B cell (primary cell): ENCODE data around the gene C2orf92. TPM values are rescaled to one million over a fixed set of nuclear protein-coding genes. Genes with fewer than 3 reads are reported as not detected.

Experiments used
- ATAC-seq: fragments of 200-7000 bp; cut with Tn5 transposase; one replicate; pipeline ENCODE4 v1.10.0; 2021; ENCODE audit warnings: low read depth, mild to moderate bottlenecking, moderate number of reproducible peaks, moderate library complexity
- CTCF ChIA-PET: fragments of 350-600 bp; sonication (Branson Sonifier 250); formaldehyde crosslinking; loops from one replicate; lab custom pipeline; 2021; ENCODE audit warnings: antibody characterized with exemption, inconsistent platforms; lab: Charles Lee
- POLR2A ChIA-PET: fragments of 350-600 bp; sonication (Branson Sonifier 250); formaldehyde crosslinking; loops from one replicate; lab custom pipeline; 2021; ENCODE audit warnings: antibody characterized with exemption; lab: Charles Lee
- DNase-seq: peaks from one replicate; pipeline ENCODE4 v3.0.0; 2013
- H2AFZ ChIP-seq: 2 replicates; pipeline ENCODE4 v1.6.1; 2012; ENCODE audit warnings: mild to moderate bottlenecking, low read depth, low read length; ENCODE audit not compliant: insufficient read depth, poor library complexity, severe bottlenecking
- H3K27ac ChIP-seq, 2 donors: 1 replicate in 1 of 2; 2 replicates in 1 of 2; pipeline ENCODE4 v1.5.1; 2012 to 2013; ENCODE audit warnings: low read length in 2 of 2, mild to moderate bottlenecking in 2 of 2, moderate library complexity in 1 of 2
- H3K27me3 ChIP-seq, 4 experiments: fragments of 200-600 bp in 1 of 4; sonication (generic) in 1 of 4; replicated peaks in 1 of 4; 1 replicate in 2 of 4; 2 replicates in 2 of 4; pipeline versions ENCODE4 v1.6.1 to v1.7.0; 2013 to 2016; ENCODE audit warnings: low read length in 3 of 4, mild to moderate bottlenecking in 2 of 4, mixed read lengths in 1 of 4, moderate library complexity in 1 of 4; ENCODE audit not compliant: insufficient read depth in 4 of 4, control insufficient read depth in 3 of 4; ENCODE audit errors: control extremely low read depth in 1 of 4
- H3K36me3 ChIP-seq, 2 experiments: replicated peaks in 1 of 2; 1 replicate in 1 of 2; 2 replicates in 1 of 2; pipeline versions ENCODE4 v1.6.1 to v1.7.1; 2013; ENCODE audit warnings: low read length in 1 of 2; ENCODE audit not compliant: insufficient read depth in 2 of 2, control insufficient read depth in 1 of 2; ENCODE audit errors: control extremely low read depth in 1 of 2, extremely low read depth in 1 of 2
- H3K4me1 ChIP-seq, 2 donors: fragments of 200-600 bp in 1 of 2; sonication (generic) in 1 of 2; 1 replicate in 1 of 2; 2 replicates in 1 of 2; pipeline versions ENCODE4 v1.5.1 to v1.6.1; 2013 to 2017; ENCODE audit warnings: low read length in 2 of 2; ENCODE audit not compliant: control insufficient read depth in 2 of 2, insufficient read depth in 2 of 2
- H3K4me2 ChIP-seq: replicated peaks from 2 replicates; pipeline ENCODE3; 2012; ENCODE audit warnings: mild to moderate bottlenecking, low read depth, low read length; ENCODE audit not compliant: poor library complexity, severe bottlenecking
- H3K4me3 ChIP-seq, 5 experiments: fragments of 200-600 bp in 1 of 5; sonication (generic) in 1 of 5; 1 replicate in 3 of 5; 2 replicates in 2 of 5; pipeline versions ENCODE4 v1.5.1 to v1.7.0; 2011 to 2016; ENCODE audit warnings: low read length in 4 of 5, mild to moderate bottlenecking in 4 of 5, low read depth in 2 of 5, control low read depth in 1 of 5, moderate library complexity in 1 of 5; ENCODE audit not compliant: insufficient read depth in 1 of 5; ENCODE audit errors: control extremely low read depth in 1 of 5, extremely low read depth in 1 of 5
- H3K79me2 ChIP-seq: fragments of 200-600 bp; sonication (generic); one replicate; pipeline ENCODE4 v1.6.0; 2016; ENCODE audit warnings: low read length; ENCODE audit not compliant: control insufficient read depth, insufficient read depth
- H3K9ac ChIP-seq: fragments of 200-600 bp; sonication (generic); 2 replicates; pipeline ENCODE4 v1.6.1; 2017; ENCODE audit warnings: mild to moderate bottlenecking, low read length, moderate library complexity
- H3K9me3 ChIP-seq, 3 donors: one replicate each; pipeline versions ENCODE4 v1.6.1 to v1.7.1; 2013; ENCODE audit warnings: low read length in 2 of 3; ENCODE audit not compliant: control insufficient read depth in 2 of 3, insufficient read depth in 1 of 3; ENCODE audit errors: control extremely low read depth in 1 of 3
- H4K20me1 ChIP-seq: 2 replicates; pipeline ENCODE4 v1.6.0; 2012; ENCODE audit warnings: mild to moderate bottlenecking, low read length; ENCODE audit not compliant: insufficient read depth, control insufficient read depth, poor library complexity, severe bottlenecking
- H3K27ac Mint-ChIP-seq: one replicate; pipeline ENCODE4 v1.8.0; 2021; ENCODE audit warnings: mixed read lengths
- H3K27me3 Mint-ChIP-seq: one replicate; pipeline ENCODE4 v1.8.0; 2021; ENCODE audit warnings: mixed read lengths
- H3K4me1 Mint-ChIP-seq: one replicate; pipeline ENCODE4 v1.8.0; 2021; ENCODE audit warnings: mixed read lengths
- H3K4me3 Mint-ChIP-seq: one replicate; pipeline ENCODE4 v1.8.0; 2021; ENCODE audit warnings: mixed read lengths
- H3K9me3 Mint-ChIP-seq: one replicate; pipeline ENCODE4 v1.8.0; 2022; ENCODE audit warnings: mixed read lengths; ENCODE audit not compliant: insufficient read depth
- EZH2 ChIP-seq: IDR thresholded peaks from 2 replicates; pipeline ENCODE4 v1.6.1; 2012; ENCODE audit warnings: borderline replicate concordance, low read depth, mild to moderate bottlenecking, moderate library complexity, low read length; ENCODE audit not compliant: insufficient read depth, poor library complexity, severe bottlenecking
- WGBS: methylation state at CpG from one replicate; pipeline ENCODE4 v1.1.5; 2013; ENCODE audit warnings: missing lambda C conversion rate; ENCODE audit not compliant: insufficient coverage; 5-methylcytosine and 5-hydroxymethylcytosine counted together
- intact Hi-C: fragments of 100-400 bp; cut with micrococcal nuclease; formaldehyde crosslinking; loops from one replicate; pipeline ENCODE4 v1.10.0; 2022
- polyA plus RNA-seq: library from polyadenylated mRNA; depleted of rRNA; stranded (reverse); fragments of >200 nt; gene quantifications from 2 replicates; pipeline ENCODE4 v1.2.3, GENCODE V29; 2012
- total RNA-seq, 2 donors: library from RNA; stranded (reverse); fragments of 120-200 nt in 1 of 2; gene quantifications; 1 replicate in 1 of 2; 2 replicates in 1 of 2; pipeline versions ENCODE4 v1.2.3 to v1.2.4, GENCODE V29; 2013 to 2022
- TF ChIP-seq, protein P1 (sequence below): fragments of 200-600 bp; IDR thresholded peaks from one replicate; pipeline ENCODE4 v1.8.0; 2022; ENCODE audit warnings: antibody characterized with exemption, mild to moderate bottlenecking

Gene C2orf92
- total and polyA plus RNA-seq, 2 donors (not counting 1 experiment from before 2014, with no cell fraction given) = 15.3 to 18.9 TPM

- DNase-seq (no peak), ATAC-seq (no peak)
- Histone ChIP-seq H3K9me3 (peaks cover 0 to 9% (median 1%) of the 10 kb centered on the region in 3 donors), H3K79me2 (no peaks in the 10 kb centered on the region), H3K4me3 (no peak overlapping the region), H4K20me1 (no peaks in the 10 kb centered on the region), H3K4me2 (no peak overlapping the region), H2AFZ (no peak overlapping the region), H3K9ac (no peak overlapping the region), H3K27ac (no peak overlapping the region), H3K36me3 (no peaks in the 10 kb centered on the region), H3K27me3 (no peaks in the 10 kb centered on the region), H3K4me1 (no peaks in the 10 kb centered on the region)
- WGBS = 94% methylated on average over 30 of the region's 31 CpGs
- Mint-ChIP-seq H3K27me3 (no peaks in the 10 kb centered on the region), H3K27ac (no peak overlapping the region), H3K4me1 (peaks cover 2% of the 10 kb centered on the region), H3K9me3 (no peaks in the 10 kb centered on the region), H3K4me3 (no peak overlapping the region)
- intact Hi-C loops = no loop called here
- TF ChIP-seq EZH2 = no peak
- TF ChIP-seq, protein P1, sequence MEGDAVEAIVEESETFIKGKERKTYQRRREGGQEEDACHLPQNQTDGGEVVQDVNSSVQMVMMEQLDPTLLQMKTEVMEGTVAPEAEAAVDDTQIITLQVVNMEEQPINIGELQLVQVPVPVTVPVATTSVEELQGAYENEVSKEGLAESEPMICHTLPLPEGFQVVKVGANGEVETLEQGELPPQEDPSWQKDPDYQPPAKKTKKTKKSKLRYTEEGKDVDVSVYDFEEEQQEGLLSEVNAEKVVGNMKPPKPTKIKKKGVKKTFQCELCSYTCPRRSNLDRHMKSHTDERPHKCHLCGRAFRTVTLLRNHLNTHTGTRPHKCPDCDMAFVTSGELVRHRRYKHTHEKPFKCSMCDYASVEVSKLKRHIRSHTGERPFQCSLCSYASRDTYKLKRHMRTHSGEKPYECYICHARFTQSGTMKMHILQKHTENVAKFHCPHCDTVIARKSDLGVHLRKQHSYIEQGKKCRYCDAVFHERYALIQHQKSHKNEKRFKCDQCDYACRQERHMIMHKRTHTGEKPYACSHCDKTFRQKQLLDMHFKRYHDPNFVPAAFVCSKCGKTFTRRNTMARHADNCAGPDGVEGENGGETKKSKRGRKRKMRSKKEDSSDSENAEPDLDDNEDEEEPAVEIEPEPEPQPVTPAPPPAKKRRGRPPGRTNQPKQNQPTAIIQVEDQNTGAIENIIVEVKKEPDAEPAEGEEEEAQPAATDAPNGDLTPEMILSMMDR = no peak
- ChIA-PET CTCF (no interaction called here), POLR2A (no interaction called here)
Observed at GRCh38 chr2:97724946-97725688, 55.6 kb downstream of the C2orf92 start.
